GM21528 (cell line): ENCODE data around the gene KCNE4.
"Not testable (repeated sequence)": the region's sequence is repeated elsewhere in the genome, so short reads cannot be mapped to it uniquely, and the experiment has no call there.

Source experiments
- ATAC-seq: cut with Tn5 transposase; IDR thresholded peaks from one replicate; pipeline ENCODE4 v1.9.1; 2021; ENCODE audit warnings: mild to moderate bottlenecking, moderate library complexity; ENCODE audit not compliant: unreplicated experiment, low FRiP score

KCNE4 gene

DNA sequence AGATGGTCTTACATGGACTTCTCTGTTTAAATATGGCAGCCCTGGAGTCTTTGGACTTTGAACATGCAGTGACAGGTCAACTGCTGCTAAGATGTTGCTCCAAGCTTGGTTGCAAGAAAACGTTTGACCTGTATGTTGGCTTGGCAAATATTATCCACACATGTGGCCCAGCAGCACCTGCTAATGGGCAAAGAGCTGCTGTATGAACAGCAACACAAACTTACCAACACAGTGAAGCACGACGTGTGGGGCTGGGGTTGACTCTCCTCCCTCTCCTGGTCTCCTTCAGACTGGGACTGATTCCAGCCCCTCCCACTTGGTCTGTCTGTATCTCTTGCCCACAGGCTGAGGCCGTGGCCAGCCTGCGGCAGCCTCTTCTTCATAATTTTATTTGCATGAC lies 3.8 kb downstream of the KCNE4 start:
- no peak for ATAC-seq

DNA sequence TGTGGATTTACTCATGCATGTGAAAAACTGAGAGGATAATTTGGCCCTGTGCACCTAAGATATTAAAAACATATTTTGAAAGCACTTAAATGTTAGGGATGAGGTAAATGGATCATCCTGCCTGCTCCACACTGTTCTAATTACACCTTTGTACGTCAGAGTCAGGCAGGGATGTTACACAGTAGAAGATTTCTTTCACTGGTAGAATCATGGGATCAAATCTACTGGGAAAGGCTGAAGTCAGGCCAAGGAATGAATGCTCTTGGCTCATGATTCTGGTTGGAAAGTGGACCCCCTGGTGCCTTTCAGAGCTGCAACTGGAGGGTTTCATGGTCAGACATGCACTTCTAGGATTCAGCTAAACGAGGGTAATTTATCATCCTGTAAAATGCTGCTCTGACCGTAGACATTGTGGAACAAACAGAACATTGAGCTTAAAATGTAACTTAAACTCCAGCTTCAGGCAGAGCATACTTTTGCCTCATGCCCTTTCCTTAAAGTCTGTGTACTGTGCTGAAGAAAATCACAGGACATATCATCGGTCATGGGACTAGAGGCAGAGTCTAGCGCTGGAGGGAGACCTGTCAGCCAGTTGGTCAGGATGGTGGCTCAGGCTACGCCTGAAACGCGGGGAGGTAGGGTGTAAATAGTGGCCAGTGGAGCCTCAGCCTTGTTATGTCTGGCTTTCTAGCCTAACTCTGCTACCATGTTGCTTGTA lies 4.9 kb downstream of the KCNE4 start:
- ATAC-seq: no peak

DNA sequence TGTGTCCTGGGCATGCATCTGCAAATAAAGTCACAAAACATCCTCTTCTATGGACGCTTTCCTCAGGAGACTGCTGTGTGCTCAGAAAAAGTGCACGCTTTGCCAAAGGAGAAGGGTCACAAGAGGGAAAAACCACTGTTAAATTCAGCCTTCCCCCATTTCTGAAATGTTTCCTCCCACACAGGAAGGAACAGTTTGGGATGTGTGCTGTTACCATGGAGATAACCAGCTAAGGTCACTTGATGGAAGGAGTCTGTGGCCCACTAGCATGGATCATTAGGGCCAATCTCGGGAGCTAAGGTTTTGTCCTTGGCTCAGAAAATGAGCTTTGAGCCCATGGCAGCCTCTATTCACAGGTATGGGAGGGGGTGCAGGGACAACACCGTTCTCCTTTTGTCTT lies 5.6 kb downstream of the KCNE4 start:
- no peak for ATAC-seq

DNA sequence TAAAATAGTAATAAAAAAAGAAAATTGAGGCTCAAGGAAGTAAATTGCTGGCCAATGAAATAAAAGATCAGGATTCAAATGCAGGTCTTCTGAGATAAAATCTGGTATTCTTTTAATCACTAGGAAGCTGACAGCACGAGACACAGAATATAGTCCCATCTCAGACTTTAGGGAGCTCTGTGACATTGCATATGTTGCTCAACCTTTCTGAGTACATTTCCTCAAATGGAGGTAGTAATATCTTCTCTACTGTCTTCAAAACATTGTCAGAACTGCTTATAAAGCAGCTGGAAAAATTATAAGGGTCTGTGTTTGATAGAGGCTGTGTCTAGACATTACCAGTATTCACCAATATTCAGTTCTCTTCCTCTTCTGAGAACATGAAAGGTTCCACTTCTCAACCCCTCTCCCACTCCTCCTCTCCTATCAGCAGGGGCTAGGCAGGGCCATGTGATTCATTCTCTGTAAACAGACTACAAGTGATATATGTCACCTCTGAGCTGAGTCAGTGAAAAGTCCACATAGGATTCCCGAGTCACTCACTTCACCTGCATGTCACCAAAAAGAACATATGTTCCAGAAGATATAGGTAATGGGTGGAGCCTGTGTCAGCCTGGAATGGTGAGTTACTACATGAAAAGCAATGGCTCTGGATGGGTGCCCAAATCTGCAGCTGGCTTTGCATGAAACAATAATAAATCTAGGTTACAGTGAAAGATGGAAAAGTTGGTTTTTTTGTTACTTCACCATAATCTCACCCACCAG lies 7.1 kb downstream of the KCNE4 start:
- no peak for ATAC-seq

DNA sequence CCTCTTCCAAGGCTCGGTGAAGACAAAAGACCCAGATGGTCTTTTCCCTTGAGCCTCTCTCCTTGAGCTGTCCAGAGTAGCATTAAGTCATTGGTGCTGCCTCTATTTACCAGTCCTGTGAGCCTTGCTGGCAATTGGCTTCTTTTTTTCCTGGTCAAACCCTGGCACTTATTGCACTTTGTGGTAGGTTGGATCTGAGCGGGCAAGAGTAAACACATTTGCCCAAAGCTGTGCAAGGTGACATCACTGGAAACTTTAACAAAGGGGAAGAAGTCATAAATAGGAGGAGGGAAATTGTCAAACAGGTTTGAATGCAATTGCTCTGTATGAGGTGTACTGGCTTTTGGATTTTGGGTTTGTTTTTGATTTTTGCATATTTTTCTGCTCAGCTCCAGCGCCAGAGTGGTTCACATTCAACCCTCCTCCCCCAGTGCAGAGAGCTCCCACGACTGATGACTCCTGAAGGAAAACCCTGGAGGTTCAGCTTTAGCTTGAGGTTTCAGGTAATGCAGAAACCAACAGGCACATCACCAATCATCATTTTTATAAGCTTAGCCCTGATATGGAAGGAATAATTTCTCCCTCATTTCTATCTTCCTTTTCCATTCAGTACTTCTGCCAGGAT lies 8.3 kb downstream of the KCNE4 start:
- no peak for ATAC-seq

DNA sequence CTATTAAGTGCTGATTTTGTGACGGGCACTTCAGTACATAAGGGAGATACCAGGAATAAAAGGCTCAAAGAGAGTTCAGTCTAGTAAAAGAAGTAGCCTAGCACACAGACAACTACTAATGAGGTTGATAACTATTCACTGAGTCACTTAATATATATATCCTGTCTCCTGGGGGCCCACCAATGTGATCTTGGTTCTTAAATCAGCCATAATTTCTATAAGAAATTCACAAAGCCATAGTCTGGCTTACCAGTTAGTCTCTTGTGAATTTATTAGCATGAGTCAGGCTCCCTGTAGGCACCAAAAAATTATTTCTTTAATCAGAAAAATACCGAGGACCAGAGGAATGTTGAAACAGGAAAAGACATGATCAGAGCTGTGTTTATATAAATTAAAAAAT lies 10.4 kb downstream of the KCNE4 start:
- no peak for ATAC-seq

DNA sequence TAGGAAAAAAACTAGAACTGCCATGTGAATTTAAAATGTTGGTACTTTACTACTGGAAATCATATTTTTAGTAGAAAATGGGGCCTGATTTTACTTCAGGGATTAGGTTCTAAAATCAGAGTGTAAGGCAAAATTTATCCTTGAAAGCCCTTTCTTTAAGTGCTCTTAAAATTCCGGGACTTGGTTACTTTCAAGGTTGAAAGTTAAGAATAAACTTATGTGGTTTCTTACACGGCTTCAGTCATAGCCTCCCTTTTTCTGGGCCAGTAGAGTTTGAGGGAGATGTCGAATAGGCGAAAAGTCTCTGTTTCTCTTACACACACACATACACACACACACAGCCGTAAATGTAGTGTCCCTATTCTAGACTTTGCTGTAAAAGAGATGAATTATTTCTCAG lies 13.1 kb downstream of the KCNE4 start:
- no peak for ATAC-seq

DNA sequence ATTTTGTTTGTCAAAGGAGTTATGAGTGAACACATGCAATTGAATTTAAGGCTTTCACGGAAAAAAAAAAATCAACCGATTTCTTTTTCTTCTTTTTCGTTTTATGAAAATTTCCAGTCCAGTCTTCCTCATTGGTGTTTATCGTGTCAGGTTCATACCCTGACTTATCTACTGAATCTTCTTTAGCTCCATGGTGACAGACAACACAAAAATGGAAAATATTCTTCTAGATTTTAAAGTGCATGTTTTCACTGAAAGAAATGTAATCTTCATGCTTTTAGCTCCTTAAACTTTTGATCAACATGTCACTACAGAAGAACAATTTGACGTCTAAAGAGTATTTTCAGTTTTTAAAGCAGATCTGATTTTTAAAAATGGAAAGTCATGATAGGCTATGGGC lies 14.7 kb downstream of the KCNE4 start:
- ATAC-seq: no peak

DNA sequence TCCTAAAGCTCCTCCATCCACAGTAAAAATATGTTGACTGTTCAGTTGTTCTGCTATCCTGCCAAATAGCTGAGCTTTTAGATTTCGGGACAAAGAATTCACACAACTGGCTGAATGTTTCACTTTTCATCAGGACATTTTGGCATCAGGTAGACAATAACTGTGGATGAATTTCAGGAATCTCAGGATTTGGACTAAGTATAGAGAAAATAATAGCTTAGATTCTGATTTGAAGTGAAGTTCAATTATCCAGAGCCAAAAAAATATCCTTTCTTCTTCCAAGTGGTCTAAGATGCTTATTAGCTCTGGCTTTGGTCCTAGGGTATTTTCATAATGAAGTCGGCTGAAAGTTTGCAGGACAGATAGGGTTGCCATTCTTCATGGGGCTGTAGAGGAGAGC lies 16.1 kb downstream of the KCNE4 start:
- no peak for ATAC-seq

DNA sequence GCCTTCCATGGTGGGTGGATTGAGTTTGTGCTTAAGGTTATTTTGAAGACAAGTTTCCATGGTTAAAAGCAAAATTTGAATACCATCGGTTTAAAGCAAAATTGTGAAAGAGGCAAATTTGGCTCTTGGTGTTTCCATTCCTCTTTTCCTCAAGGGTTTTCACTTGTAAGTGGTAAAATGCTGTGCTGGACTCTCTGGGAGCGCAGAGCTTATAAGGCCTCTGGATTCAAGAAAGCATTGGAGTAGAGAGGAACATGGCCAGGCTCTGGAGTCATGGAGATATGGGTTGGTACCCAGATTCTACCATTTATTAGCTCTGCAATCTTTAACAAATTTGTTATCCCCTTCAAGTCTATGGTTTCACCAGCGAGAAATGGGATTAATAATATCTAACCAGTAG lies 17.5 kb downstream of the KCNE4 start:
- no peak for ATAC-seq

DNA sequence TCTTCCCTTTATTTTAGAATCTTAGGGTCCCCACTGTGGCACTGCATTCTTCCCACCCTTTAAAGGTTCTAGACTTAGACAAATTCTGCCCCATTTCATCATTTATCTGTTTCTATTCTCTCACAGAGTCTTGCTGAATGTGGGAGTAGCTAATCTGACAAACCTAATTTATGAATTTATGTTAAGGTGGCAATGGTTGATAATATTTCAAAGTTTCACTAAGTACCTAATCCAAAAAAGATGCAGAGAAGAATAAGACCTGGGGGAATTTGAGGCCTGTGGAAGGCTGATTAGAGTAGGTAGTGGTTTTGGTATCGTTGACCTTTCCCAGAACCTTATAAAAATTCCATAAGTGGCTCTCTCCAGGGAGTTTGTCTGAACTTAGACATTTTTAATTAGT lies 18.0 kb downstream of the KCNE4 start:
- no peak for ATAC-seq

DNA sequence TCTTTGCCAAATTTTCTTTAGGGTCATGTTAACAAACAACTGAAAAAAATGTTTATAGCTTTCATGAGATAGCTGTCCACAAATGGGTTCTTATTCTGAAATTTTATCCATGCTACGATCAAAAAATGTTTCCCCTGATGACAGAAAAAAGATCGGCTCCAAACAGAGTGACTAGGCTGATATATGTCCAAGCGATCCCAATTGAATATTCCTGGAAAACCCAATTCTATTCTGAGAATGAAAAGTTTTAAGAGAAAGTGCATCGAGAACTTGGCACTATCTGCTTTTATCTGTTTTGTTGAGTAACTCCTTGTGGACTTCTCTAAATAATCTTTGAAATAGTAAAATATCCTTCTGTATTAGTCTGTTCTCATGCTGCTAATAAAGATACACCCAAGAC lies 19.1 kb downstream of the KCNE4 start:
- no peak for ATAC-seq

DNA sequence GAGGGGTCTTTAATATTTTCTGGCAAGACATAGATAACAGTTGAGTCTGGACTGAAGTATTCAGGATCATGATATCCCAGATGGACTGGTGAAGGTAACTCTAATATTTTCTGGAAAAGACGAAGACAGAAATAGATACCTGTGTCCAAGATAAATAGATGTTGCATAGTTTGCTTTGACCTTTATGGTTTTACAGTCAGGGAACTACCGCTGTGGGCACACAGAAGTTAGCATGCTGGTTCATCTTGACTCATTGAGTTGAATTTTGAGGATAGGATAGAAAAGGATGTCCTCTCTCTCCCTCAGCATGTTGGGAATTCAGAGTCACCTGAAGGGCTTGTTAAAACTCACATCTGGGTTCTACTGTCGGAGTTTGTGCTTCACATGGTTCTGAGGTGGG lies 20.8 kb downstream of the KCNE4 start:
- ATAC-seq: no peak

DNA sequence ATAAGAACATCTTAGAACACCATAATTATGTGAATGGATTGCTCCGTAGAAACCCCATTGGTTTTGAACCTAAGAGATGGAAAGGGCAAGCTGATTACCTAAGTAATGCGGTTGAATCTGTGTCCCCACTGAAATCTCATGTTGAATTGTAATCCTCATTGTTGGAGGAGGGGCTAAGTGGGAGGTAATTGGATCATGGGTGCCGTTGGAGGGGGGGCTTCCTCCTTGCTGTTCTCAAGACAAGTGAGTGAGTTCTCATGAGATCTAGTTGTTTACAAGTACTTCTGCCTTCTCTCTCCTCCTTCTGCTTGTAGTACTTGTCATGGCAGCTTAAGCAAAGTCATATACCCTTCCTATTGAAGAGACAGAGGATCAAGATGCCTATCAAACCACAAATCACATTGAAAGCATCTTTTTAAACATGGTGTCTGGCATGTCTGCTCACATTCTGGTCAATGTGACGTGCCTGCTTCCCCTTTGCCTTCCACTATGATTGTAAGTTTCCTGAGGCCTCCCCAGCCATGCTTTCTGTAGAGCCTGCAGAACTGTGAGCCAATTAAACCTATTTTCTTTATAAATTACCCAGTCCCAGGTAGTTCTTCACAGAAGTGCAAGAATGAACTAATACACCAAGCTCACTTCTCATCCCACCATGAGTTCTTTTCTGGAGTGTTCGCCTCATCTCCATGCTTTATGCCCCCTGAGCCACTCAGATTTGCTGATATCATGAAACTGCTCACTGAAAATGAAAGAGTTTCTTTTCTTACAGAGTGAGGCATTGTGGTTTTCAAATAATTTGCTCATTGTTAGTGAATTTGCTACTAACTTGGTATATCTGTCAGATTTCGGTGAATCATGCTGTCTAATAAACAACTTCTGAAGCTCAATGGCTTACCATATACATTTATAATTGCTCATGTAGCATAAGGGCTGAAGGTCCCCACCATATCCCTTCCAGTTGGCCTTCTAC lies 23.6 kb downstream of the KCNE4 start:
- peak; percentile 80 for ATAC-seq

DNA sequence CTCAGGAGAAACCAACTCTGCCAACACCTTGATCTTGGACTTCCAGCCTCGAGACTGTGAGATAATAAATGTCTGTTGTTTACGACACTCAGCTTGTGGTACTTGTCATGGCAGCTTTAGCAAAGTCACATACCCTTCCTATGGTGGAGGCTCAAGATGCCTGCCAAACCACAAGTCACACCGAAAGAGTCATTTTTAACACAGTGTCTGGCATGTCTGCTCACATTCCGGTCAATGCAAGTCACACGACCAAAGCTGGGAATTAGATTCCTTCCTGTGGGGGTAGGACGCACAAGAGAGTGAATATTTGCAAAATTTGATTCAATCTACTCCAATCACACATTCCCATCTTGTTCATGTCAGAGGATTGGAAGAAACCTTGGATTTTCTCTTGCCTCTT lies 24.6 kb downstream of the KCNE4 start:
- ATAC-seq: no peak

DNA sequence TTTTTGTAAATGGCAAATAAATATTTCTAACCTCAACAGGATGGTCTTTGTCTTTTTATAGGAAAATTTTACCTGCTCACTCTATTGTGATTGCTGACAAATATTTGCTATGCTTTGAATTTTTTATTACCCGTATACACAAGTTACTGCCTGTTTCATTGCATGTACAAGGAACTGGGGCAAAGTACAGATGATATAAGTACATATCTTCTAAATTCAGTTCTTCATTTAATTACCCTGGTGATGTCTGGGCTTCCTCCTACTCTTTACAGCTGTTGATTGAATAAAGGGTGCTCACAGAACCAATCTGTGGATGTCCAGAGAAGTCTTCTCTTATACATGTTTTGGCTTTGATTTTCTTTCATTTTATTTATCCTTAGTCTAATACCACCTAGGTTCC lies 26.5 kb downstream of the KCNE4 start:
- ATAC-seq: no peak

DNA sequence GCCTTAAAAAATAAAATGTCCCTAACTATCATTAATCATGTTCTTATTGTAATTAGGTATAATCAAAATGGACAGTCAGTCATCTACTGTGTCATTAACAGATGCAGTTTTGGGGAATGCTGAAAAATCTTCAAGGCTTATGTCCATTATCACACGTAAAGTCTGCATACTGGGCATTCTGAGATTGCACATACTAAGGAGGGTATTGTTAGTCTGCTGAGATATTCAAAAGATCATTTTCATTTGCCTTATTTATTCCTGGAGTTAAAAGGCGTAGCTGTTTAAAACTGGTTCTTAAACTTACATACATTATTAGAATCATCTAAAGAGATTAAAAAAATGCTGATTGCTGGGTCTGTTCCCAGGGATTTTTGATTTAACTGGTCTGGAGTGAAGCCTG lies 27.4 kb downstream of the KCNE4 start:
- no peak for ATAC-seq

DNA sequence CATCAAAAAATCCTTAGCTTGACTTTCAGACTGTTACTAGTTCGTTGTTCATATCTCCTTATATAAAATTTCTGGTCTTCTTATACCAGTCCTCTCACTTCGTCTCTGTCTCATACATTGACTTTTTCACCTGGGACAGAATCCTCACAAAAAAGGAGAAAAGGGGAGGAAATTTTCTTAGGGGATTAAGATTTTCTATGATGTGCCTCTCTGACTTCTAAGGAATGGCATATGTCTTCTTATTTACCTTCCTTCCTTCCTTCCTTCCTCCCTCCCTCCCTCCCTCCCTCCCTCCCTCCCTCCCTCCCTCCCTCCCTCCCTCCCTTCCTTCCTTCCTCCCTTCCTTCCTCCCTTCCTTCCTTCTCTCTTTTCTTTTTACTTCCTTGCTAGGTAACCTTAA lies 27.9 kb downstream of the KCNE4 start:
- ATAC-seq: no peak

DNA sequence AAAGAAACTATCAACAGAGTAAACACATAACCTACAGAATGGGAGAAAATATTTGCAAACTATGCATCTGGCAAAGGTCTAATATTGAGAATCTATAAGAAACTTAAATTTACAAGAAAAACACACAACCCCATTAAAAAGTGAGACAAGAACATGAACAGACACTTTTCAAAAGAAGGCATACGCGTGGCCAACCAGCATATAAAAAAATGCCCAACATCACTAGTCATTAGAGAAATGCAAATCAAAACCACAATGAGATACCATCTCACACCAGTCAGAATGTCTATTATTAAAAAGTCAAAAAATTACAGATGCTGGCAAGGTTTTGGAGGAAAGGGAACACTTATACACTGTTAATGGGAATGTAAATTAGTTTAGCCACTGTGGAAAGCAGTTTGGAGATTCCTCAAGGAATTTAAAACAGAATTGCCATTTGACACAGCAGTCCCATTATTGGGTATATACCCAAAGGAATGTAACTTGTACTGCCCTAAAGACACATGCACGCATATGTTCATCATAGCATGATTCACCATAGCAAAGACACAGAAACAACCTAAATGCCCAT lies 28.9 kb downstream of the KCNE4 start:
- ATAC-seq: not testable (repeated sequence)

DNA sequence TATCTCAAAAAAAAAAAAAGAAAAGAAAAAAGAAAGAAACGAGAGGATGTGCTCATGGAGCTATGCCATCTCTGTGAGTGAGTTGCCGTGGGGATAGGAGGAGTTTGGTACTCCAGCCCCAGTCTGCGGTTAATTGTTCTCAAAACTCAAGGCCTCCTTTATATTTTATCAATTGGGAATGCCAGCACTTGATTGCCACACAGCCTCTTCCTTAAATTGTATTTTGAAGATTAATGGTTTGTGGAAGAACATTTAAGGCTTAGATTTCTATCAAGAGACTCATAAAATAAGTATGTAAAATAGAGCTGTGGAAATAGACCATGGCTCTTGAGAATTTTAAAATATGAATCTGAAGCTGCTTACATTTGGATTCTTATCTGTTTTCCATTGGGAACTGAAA lies 29.8 kb downstream of the KCNE4 start:
- ATAC-seq: no peak
